ENCODE results near the gene GALNT5.

GALNT5 gene

GRCh38 chr2:157362627-157363026 lies 105.1 kb downstream of the GALNT5 start:
- no peak overlapping the region for H3K4me3 ChIP-seq (ENCODE audit: low read length)
- H3K27me3 ChIP-seq (ENCODE audit: control insufficient read depth, insufficient read depth, low read length) = no peaks in the 10 kb centered on the region
- no peak overlapping the region for H3K27ac ChIP-seq (ENCODE audit: low read length)
- H3K36me3 ChIP-seq (ENCODE audit: control insufficient read depth, insufficient read depth, low read length) = no peaks in the 10 kb centered on the region
- H3K9me3 ChIP-seq (ENCODE audit: control insufficient read depth, insufficient read depth, low read length) = no peaks in the 10 kb centered on the region
- H3K4me1 ChIP-seq (ENCODE audit: control insufficient read depth, insufficient read depth, low read length) = no peaks in the 10 kb centered on the region
- DNase-seq (ENCODE audit: low read depth, low spot score) = no peak
- no CpG with 5 or more reads among the region's 2 CpGs for whole genome bisulfite sequencing (ENCODE audit: insufficient coverage, insufficient read length)

- no CpG with 5 or more reads among the region's 2 CpGs for WGBS (ENCODE audit: insufficient coverage, insufficient read length)
- H3K27ac ChIP-seq (ENCODE audit: low read length) = no peak overlapping the region
- H3K36me3 ChIP-seq (ENCODE audit: control insufficient read depth, insufficient read depth, low read length) = no peaks in the 10 kb centered on the region
- H3K27me3 ChIP-seq (ENCODE audit: control insufficient read depth, insufficient read depth, low read length) = no peaks in the 10 kb centered on the region
- no peak for DNase-seq (ENCODE audit: low read depth, low spot score)
- H3K4me3 ChIP-seq (ENCODE audit: low read length) = no peak overlapping the region
- H3K9me3 ChIP-seq (ENCODE audit: control insufficient read depth, insufficient read depth, low read length) = no peaks in the 10 kb centered on the region
- H3K4me1 ChIP-seq (ENCODE audit: control insufficient read depth, insufficient read depth, low read length) = no peaks in the 10 kb centered on the region
These were observed 106.2 kb downstream of the GALNT5 start for GRCh38 chr2:157363612-157364101.
